H1 (cell line): Measurements from ENCODE around the gene AFAP1L1. TPM values are rescaled to one million over a fixed set of nuclear protein-coding genes. Genes with fewer than 3 reads are reported as not detected.

Source experiments
- CTCF ChIA-PET: fragments of 300-600 bp; sonication (Branson Sonifier 250); formaldehyde crosslinking; loops from one replicate; lab custom pipeline; 2021; ENCODE audit not compliant: partially characterized antibody; lab: Charles Lee
- POLR2A ChIA-PET: fragments of 300-600 bp; sonication (Branson Sonifier 250); formaldehyde crosslinking; loops from one replicate; lab custom pipeline; 2021; ENCODE audit warnings: inconsistent platforms; ENCODE audit not compliant: partially characterized antibody; lab: Charles Lee
- DNase-seq, 2 experiments: peaks; one replicate each; pipeline versions ENCODE4 v3.0.0 to v3.0.0-alpha.2; 2010 to 2022; ENCODE audit warnings: low spot score in 2 of 2, low read depth in 1 of 2, mixed read lengths in 1 of 2
- FAIRE-seq: peaks from 2 replicates; lab custom pipeline; 2011; peaks lifted over from hg19 to GRCh38; lab: Jason Lieb, UNC
- H2AFZ ChIP-seq: 2 replicates; pipeline ENCODE4 v1.8.1; 2012; ENCODE audit warnings: low read length, inconsistent platforms
- H2AK5ac ChIP-seq: 2 replicates; pipeline ENCODE4 v1.6.1; 2013; ENCODE audit warnings: low read depth, low read length
- H2BK120ac ChIP-seq: replicated peaks from 2 replicates; pipeline ENCODE3; 2013; ENCODE audit warnings: low read depth, low read length, inconsistent platforms
- H2BK12ac ChIP-seq: 2 replicates; pipeline ENCODE4 v1.6.1; 2013; ENCODE audit warnings: low read depth, low read length
- H2BK15ac ChIP-seq: 2 replicates; pipeline ENCODE4 v1.6.1; 2013; ENCODE audit warnings: low read length
- H2BK20ac ChIP-seq: 2 replicates; pipeline ENCODE4 v1.6.1; 2013; ENCODE audit warnings: low read length
- H2BK5ac ChIP-seq: 2 replicates; pipeline ENCODE4 v1.6.1; 2013; ENCODE audit warnings: low read depth, low read length
- H3K14ac ChIP-seq: 2 replicates; pipeline ENCODE4 v1.6.1; 2013; ENCODE audit warnings: inconsistent platforms; ENCODE audit not compliant: insufficient read length
- H3K18ac ChIP-seq: 2 replicates; pipeline ENCODE4 v1.6.1; 2013; ENCODE audit warnings: low read length; ENCODE audit errors: extremely low read depth
- H3K23ac ChIP-seq: 2 replicates; pipeline ENCODE4 v1.6.1; 2013; ENCODE audit warnings: inconsistent platforms; ENCODE audit not compliant: insufficient read length
- H3K23me2 ChIP-seq: 2 replicates; pipeline ENCODE4 v1.6.1; 2013; ENCODE audit warnings: low read depth, low read length
- H3K27ac ChIP-seq: 2 replicates; pipeline ENCODE4 v1.6.1; 2011; ENCODE audit warnings: low read depth, low read length, inconsistent platforms
- H3K27me3 ChIP-seq, 4 experiments: replicated peaks in 1 of 4; 1 replicate in 1 of 4; 2 replicates in 3 of 4; pipeline versions ENCODE4 v1.6.1 to v1.8.1; 2011 to 2013; ENCODE audit warnings: low read length in 3 of 4, mild to moderate bottlenecking in 3 of 4, inconsistent platforms in 2 of 4, mixed read lengths in 2 of 4, moderate library complexity in 1 of 4; ENCODE audit not compliant: control insufficient read depth in 3 of 4, insufficient read depth in 3 of 4; ENCODE audit errors: extremely low read depth in 1 of 4
- H3K36me3 ChIP-seq, 4 experiments: 2 replicates each; pipeline versions ENCODE4 v1.6.1 to v1.8.1; 2011 to 2013; ENCODE audit warnings: mild to moderate bottlenecking in 4 of 4, low read length in 3 of 4, moderate library complexity in 2 of 4, control low read depth in 1 of 4, inconsistent platforms in 1 of 4; ENCODE audit not compliant: insufficient read depth in 4 of 4, control insufficient read depth in 2 of 4
- H3K4ac ChIP-seq: replicated peaks from 2 replicates; pipeline ENCODE3; 2013; ENCODE audit warnings: low read length, low read depth, mixed read lengths, inconsistent platforms; ENCODE audit not compliant: insufficient read length
- H3K4me1 ChIP-seq, 4 experiments: replicated peaks in 1 of 4; 1 replicate in 1 of 4; 2 replicates in 3 of 4; pipeline versions ENCODE4 v1.6.1 to v1.8.1; 2011 to 2013; ENCODE audit warnings: low read length in 3 of 4, inconsistent platforms in 2 of 4, mixed read lengths in 1 of 4; ENCODE audit not compliant: insufficient read depth in 4 of 4, control insufficient read depth in 3 of 4
- H3K4me2 ChIP-seq, 2 experiments: 2 replicates each; pipeline versions ENCODE4 v1.6.1 to v1.8.1; 2011 to 2013; ENCODE audit warnings: low read depth in 2 of 2, low read length in 2 of 2, control low read depth in 1 of 2, inconsistent platforms in 1 of 2, mild to moderate bottlenecking in 1 of 2; ENCODE audit not compliant: insufficient read depth in 1 of 2
- H3K4me3 ChIP-seq, 4 experiments: fragments of 200-600, 300-600 bp in 1 of 4; sonication (generic), shearing (Covaris generic), sonication (Bioruptor Twin) in 1 of 4; 2 replicates each; pipeline versions ENCODE4 v1.5.1 to v1.8.1; 2011 to 2016; ENCODE audit warnings: low read length in 4 of 4, low read depth in 3 of 4, control low read depth in 2 of 4, inconsistent platforms in 2 of 4, mild to moderate bottlenecking in 2 of 4, mixed read lengths in 1 of 4, moderate library complexity in 1 of 4; ENCODE audit not compliant: insufficient read depth in 2 of 4; ENCODE audit errors: extremely low read depth in 1 of 4
- H3K56ac ChIP-seq: replicated peaks from 2 replicates; pipeline ENCODE3; 2013; ENCODE audit warnings: low read depth, mild to moderate bottlenecking, mixed read lengths, low read length, inconsistent platforms; ENCODE audit not compliant: insufficient read length
- H3K79me1 ChIP-seq: 2 replicates; pipeline ENCODE4 v1.6.1; 2013; ENCODE audit warnings: low read depth, low read length, control low read depth
- H3K79me2 ChIP-seq, 2 experiments: 2 replicates each; pipeline versions ENCODE4 v1.6.1 to v1.8.1; 2012 to 2013; ENCODE audit warnings: low read length in 2 of 2, mild to moderate bottlenecking in 2 of 2, inconsistent platforms in 1 of 2; ENCODE audit not compliant: insufficient read depth in 2 of 2, control insufficient read depth in 1 of 2
- H3K9ac ChIP-seq, 4 experiments: replicated peaks in 1 of 4; 1 replicate in 1 of 4; 2 replicates in 3 of 4; pipeline versions ENCODE4 v1.6.1 to v1.8.1; 2011 to 2013; ENCODE audit warnings: low read depth in 3 of 4, low read length in 3 of 4, control low read depth in 2 of 4, mild to moderate bottlenecking in 2 of 4, moderate library complexity in 2 of 4, inconsistent platforms in 1 of 4; ENCODE audit errors: extremely low read depth in 1 of 4
- H3K9me3 ChIP-seq, 2 experiments: 2 replicates each; pipeline versions ENCODE4 v1.6.1 to v1.8.1; 2012 to 2013; ENCODE audit warnings: mild to moderate bottlenecking in 2 of 2, moderate library complexity in 2 of 2, control low read depth in 1 of 2, inconsistent platforms in 1 of 2, low read depth in 1 of 2, low read length in 1 of 2, mixed read lengths in 1 of 2; ENCODE audit not compliant: insufficient read depth in 2 of 2
- H4K20me1 ChIP-seq, 2 experiments: replicated peaks in 1 of 2; 2 replicates each; pipeline versions ENCODE3 to v1.8.1; 2011 to 2013; ENCODE audit warnings: inconsistent platforms in 2 of 2, low read length in 2 of 2, mild to moderate bottlenecking in 1 of 2; ENCODE audit not compliant: insufficient read depth in 2 of 2, control insufficient read depth in 1 of 2
- H4K5ac ChIP-seq: 2 replicates; pipeline ENCODE4 v1.6.1; 2013; ENCODE audit warnings: low read length, low read depth, mixed read lengths, inconsistent platforms; ENCODE audit not compliant: insufficient read length
- H4K8ac ChIP-seq: 2 replicates; pipeline ENCODE4 v1.8.0; 2013; ENCODE audit warnings: mild to moderate bottlenecking, moderate library complexity, low read length, inconsistent platforms; ENCODE audit not compliant: insufficient read depth; ENCODE audit errors: extremely low read depth
- H4K91ac ChIP-seq: replicated peaks from 2 replicates; pipeline ENCODE3; 2013; ENCODE audit warnings: low read length, mixed read lengths, inconsistent platforms; ENCODE audit not compliant: insufficient read length
- CBX8 ChIP-seq: fragments of 300-800, 300-1000 bp; sonication (generic); IDR thresholded peaks from 2 replicates; pipeline ENCODE4 v1.7.1; 2016; ENCODE audit warnings: low read depth, low read length, borderline replicate concordance
- CHD2 ChIP-seq: IDR thresholded peaks from 2 replicates; pipeline ENCODE4 v1.6.1; 2012; ENCODE audit warnings: low read length, improper control_type of control experiment
- CTCF ChIP-seq, 3 experiments: IDR thresholded peaks; 1 replicate in 2 of 3; 2 replicates in 1 of 3; pipeline versions ENCODE4 v1.5.1 to v1.6.1; 2011; ENCODE audit warnings: low read length in 3 of 3, mild to moderate bottlenecking in 3 of 3, inconsistent platforms in 2 of 3, low read depth in 1 of 3, moderate library complexity in 1 of 3; ENCODE audit not compliant: insufficient read depth in 1 of 3; ENCODE audit errors: control extremely low read depth in 1 of 3
- MAX ChIP-seq: IDR thresholded peaks from 2 replicates; pipeline ENCODE4 v1.6.1; 2012; ENCODE audit warnings: inconsistent platforms
- NRF1 ChIP-seq: IDR thresholded peaks from 2 replicates; pipeline ENCODE4 v1.6.1; 2011; ENCODE audit warnings: mild to moderate bottlenecking, low read depth, low read length, improper control_type of control experiment
- RAD21 ChIP-seq, 2 experiments: IDR thresholded peaks in 1 of 2; conservative IDR thresholded peaks in 1 of 2; 2 replicates each; pipeline ENCODE4 v1.6.1; 2011; ENCODE audit warnings: low read depth in 2 of 2, low read length in 2 of 2, improper control_type of control experiment in 1 of 2, inconsistent platforms in 1 of 2, mild to moderate bottlenecking in 1 of 2, moderate library complexity in 1 of 2
- SIRT6 ChIP-seq: IDR thresholded peaks from one replicate; pipeline ENCODE4 v1.7.1; 2012; ENCODE audit warnings: low read length, inconsistent platforms
- SRF ChIP-seq: IDR thresholded peaks from 2 replicates; pipeline ENCODE4 v1.6.1; 2011; ENCODE audit warnings: mild to moderate bottlenecking, low read depth, low read length, moderate library complexity
- WGBS, 2 experiments: shearing (Covaris generic) in 1 of 2; methylation state at CpG; one replicate each; pipeline versions ENCODE4 v1.1.6 to v1.1.7; 2013 to 2015; ENCODE audit warnings: low lambda C conversion rate in 2 of 2, mixed read lengths in 2 of 2, inconsistent platforms in 1 of 2, low coverage in 1 of 2, missing lambda C conversion rate in 1 of 2; ENCODE audit not compliant: insufficient replicate concordance in 2 of 2, insufficient coverage in 1 of 2, insufficient read length in 1 of 2; ENCODE audit errors: extremely low coverage in 1 of 2, missing lambda C conversion rate in 1 of 2; 5-methylcytosine and 5-hydroxymethylcytosine counted together
- polyA plus RNA-seq, 7 experiments: library from polyadenylated mRNA; depleted of rRNA in 3 of 7; stranded (reverse) in 5 of 7; unstranded in 2 of 7; fragments of >200 nt in 5 of 7; fragments of 200-250 nt in 2 of 7; gene quantifications; 1 replicate in 5 of 7; 2 replicates in 1 of 7; 4 replicates in 1 of 7; pipeline versions ENCODE4 v1.2.1 to v1.2.3, GENCODE V29; 2011 to 2013; ENCODE audit warnings: missing spikeins in 2 of 7, mixed read lengths in 2 of 7
- total RNA-seq: library from RNA; stranded (reverse); fragmentation: NEBNext Ultra II Directional; extraction: Animal tissue kit (Norgen Biotek cat#: 25700); gene quantifications from 2 replicates; pipeline ENCODE4 v1.2.1, GENCODE V29; 2021

Gene AFAP1L1
- total and polyA plus RNA-seq, 2 of the 8 experiments (the other 6 are each of a cell fraction or from before 2014, with no cell fraction given), result 0.79 to 4.7 TPM

- 40% methylated on average over 14 of the region's 14 CpGs; no CpG with 5 or more reads in 1 of the 2 experiments for WGBS, 2 experiments
- no peak overlapping the region for H2BK120ac ChIP-seq
- FAIRE-seq, result peak; percentile 73
- TF ChIP-seq SIRT6 (no peak), CTCF (IDR thresholded peaks at IDR 0.05; ENCODE audit: control extremely low read depth in 1 of 3, insufficient read depth in 1 of 3, low read depth in 1 of 3, low read length in 3 of 3) (peak; percentile 68 to 98 (median 97)), SRF (no peak), CHD2 (0 out of 2 replicates have a peak, but pooled peaks have one; percentile 46), CBX8 (no peak), RAD21 (IDR thresholded peaks at IDR 0.05 in 1 of 2, conservative IDR thresholded peaks at IDR 0.05 in 1 of 2; ENCODE audit: low read depth in 2 of 2, low read length in 2 of 2) (peak; percentile 84 to 85), NRF1 (no peak), MAX (no peak)
Measured at GRCh38 chr5:149367249-149367971, 95.8 kb downstream of the AFAP1L1 start.

More at GRCh38 chr5:149367249-149367971, 95.8 kb downstream of the AFAP1L1 start:
- no peak overlapping the region for H3K56ac ChIP-seq
- H4K20me1 ChIP-seq, result peaks cover 0 to 3% of the 10 kb centered on the region in 2 experiments
- no peaks in the 10 kb centered on the region for H3K27me3 ChIP-seq
- no peak overlapping the region for H3K14ac ChIP-seq
- no peak overlapping the region for H2AFZ ChIP-seq
- H3K79me2 ChIP-seq, result no peaks in the 10 kb centered on the region
- H3K36me3 ChIP-seq, result no peaks in the 10 kb centered on the region; a peak in 1 of 8 replicates
- H2BK5ac ChIP-seq, result no peak overlapping the region; the same call in 1 of the 2 replicates
- H3K4ac ChIP-seq, result no peak overlapping the region
- no peak overlapping the region for H3K4me2 ChIP-seq
- H3K79me1 ChIP-seq, result no peaks in the 10 kb centered on the region
- no peak overlapping the region for H3K27ac ChIP-seq
- H4K8ac ChIP-seq, result no peak overlapping the region
- H4K5ac ChIP-seq, result no peak overlapping the region
- H3K4me1 ChIP-seq, result peaks cover 0 to 3% (median 1%) of the 10 kb centered on the region in 4 experiments; a peak in 3 of 7 replicates
- H2AK5ac ChIP-seq, result no peak overlapping the region
- ChIA-PET CTCF (interaction anchor here (0.6 to 46.1 kb wide), 57 partner anchors 8 to 1782 kb away, joined by 3 to 1310 read pairs (median 4); partner anchors contain the start of genes ARHGEF37, GRPEL2, IL17B and PCYOX1L), POLR2A (interaction anchor here (0.8 to 1.8 kb wide), 5 partner anchors 9 to 57 kb away, joined by 3 to 12 read pairs (median 4); partner anchors contain the start of genes GRPEL2 and PCYOX1L)
- H3K9me3 ChIP-seq, result no peaks in the 10 kb centered on the region
- no peak overlapping the region for H3K4me3 ChIP-seq
- H3K23ac ChIP-seq, result no peak overlapping the region
- H2BK20ac ChIP-seq, result 0 out of 2 replicates have a peak overlapping the region, but pooled peaks have one; percentile 52
- no peak overlapping the region for H3K9ac ChIP-seq
- H3K18ac ChIP-seq, result peak overlapping the region; percentile 75; the same call in 1 of the 2 replicates
- H2BK12ac ChIP-seq, result peak overlapping the region; percentile 95; the same call in 1 of the 2 replicates
- H3K23me2 ChIP-seq, result no peaks in the 10 kb centered on the region
- H2BK15ac ChIP-seq, result peak overlapping the region; percentile 95; the same call in 1 of the 2 replicates
- H4K91ac ChIP-seq, result peak overlapping the region; percentile 48
- DNase-seq, result peak; percentile 62 to 89
